Colonic mucosa (tissue), 4 donors: ENCODE data around the gene PFDN1. TPM values are rescaled to one million over a fixed set of nuclear protein-coding genes. Genes with fewer than 3 reads are reported as not detected.

Experiments
- DNase-seq: peaks from one replicate; pipeline ENCODE4 v3.0.0-alpha.2; 2020
- H3K27ac ChIP-seq: fragments of 200-600 bp; one replicate; pipeline ENCODE4 v1.8.0; 2021
- H3K27me3 ChIP-seq: fragments of 200-600 bp; one replicate; pipeline ENCODE4 v1.8.0; 2021
- H3K36me3 ChIP-seq: fragments of 200-600 bp; one replicate; pipeline ENCODE4 v1.8.0; 2021
- H3K4me1 ChIP-seq: fragments of 200-600 bp; one replicate; pipeline ENCODE4 v1.8.0; 2021; ENCODE audit warnings: mild to moderate bottlenecking
- H3K4me3 ChIP-seq: fragments of 200-600 bp; one replicate; pipeline ENCODE4 v1.8.0; 2021
- H3K9ac ChIP-seq, 2 donors: one replicate each; pipeline ENCODE4 v1.7.0; 2013; ENCODE audit warnings: control low read depth in 2 of 2, low read depth in 2 of 2, low read length in 2 of 2
- H3K9me3 ChIP-seq: fragments of 200-600 bp; one replicate; pipeline ENCODE4 v1.8.0; 2021
- intact Hi-C: fragments of 100-400 bp; cut with DNase I; formaldehyde crosslinking; loops from one replicate; pipeline ENCODE4 v1.14.1; 2022
- total RNA-seq, 2 donors: library from RNA; stranded (reverse); fragmentation: NEBNext Ultra II Directional in 1 of 2; extraction: Animal tissue kit (Norgen Biotek cat#: 25700) in 1 of 2; gene quantifications; one replicate each; pipeline ENCODE4 v1.2.1, GENCODE V29; 2021
- TF ChIP-seq, protein P1 (sequence below): fragments of 200-600 bp; IDR thresholded peaks from one replicate; pipeline ENCODE4 v1.8.0; 2022; ENCODE audit warnings: antibody characterized with exemption, mild to moderate bottlenecking
- donor health status: healthy.
- donor health status: DM: no; HTN: no; CAD: no.
- donor health status: DM: no; HTN: no; CAD: no.

PFDN1 gene
- total RNA-seq, 2 donors from 2014 or later: 41.2 to 41.4 TPM

DNA sequence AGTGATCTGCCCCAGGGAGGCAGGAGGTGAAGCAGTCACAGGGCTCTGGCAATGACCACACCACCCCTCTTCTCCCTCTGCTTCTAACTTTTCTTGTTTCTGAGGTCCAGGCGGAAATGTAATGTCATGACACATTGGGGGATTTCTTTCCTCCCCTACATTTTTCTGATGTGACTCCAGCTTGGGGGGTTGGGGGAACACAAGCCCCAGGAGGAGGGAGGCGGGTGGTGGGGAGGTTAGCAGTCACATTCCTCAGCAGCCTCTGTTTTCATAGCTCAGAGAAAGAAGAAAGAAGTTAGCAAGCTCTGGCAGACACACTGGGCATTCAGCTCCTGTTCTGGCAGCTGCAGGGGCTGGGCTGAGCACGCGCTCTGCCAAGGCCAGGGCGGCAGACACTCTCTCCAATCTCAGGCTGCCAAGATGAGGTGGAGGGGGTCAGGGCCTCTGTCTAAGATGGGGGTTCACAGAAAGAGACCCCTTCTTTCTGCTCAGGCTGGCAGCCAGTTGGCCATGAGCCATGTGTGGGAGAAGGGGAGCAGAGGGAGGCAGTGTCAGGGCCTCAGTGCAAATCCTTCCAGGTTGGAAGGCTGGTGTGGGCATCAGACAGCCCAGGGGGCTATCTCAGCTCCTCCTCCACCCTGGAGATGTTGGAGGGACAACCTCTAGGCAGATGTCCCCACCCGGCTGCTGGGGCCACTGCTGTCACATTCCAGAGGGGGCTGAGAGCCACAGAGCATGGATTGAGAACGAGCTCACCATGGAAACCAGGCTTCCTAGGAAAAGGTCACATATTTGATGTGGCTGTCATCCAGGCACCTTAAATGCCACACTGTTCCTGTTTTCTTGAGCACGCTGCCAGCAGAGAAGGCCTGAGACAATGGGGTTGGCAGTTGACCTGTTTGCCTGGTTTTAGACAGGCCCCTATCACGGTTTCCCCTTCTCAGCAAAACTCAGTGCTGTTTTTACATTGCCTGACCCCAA, 20.1 kb upstream of the PFDN1 start:
- H3K36me3 ChIP-seq: no peaks in the 10 kb centered on the region
- DNase-seq: no peak
- no peak overlapping the region for H3K4me3 ChIP-seq
- intact Hi-C loops: no loop called here
- H3K4me1 ChIP-seq: no peaks in the 10 kb centered on the region
- no peak overlapping the region for H3K27ac ChIP-seq
- TF ChIP-seq, protein P1, sequence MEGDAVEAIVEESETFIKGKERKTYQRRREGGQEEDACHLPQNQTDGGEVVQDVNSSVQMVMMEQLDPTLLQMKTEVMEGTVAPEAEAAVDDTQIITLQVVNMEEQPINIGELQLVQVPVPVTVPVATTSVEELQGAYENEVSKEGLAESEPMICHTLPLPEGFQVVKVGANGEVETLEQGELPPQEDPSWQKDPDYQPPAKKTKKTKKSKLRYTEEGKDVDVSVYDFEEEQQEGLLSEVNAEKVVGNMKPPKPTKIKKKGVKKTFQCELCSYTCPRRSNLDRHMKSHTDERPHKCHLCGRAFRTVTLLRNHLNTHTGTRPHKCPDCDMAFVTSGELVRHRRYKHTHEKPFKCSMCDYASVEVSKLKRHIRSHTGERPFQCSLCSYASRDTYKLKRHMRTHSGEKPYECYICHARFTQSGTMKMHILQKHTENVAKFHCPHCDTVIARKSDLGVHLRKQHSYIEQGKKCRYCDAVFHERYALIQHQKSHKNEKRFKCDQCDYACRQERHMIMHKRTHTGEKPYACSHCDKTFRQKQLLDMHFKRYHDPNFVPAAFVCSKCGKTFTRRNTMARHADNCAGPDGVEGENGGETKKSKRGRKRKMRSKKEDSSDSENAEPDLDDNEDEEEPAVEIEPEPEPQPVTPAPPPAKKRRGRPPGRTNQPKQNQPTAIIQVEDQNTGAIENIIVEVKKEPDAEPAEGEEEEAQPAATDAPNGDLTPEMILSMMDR: no peak
- H3K9me3 ChIP-seq: no peaks in the 10 kb centered on the region
- no peak overlapping the region for H3K9ac ChIP-seq
- H3K27me3 ChIP-seq: no peaks in the 10 kb centered on the region

DNA sequence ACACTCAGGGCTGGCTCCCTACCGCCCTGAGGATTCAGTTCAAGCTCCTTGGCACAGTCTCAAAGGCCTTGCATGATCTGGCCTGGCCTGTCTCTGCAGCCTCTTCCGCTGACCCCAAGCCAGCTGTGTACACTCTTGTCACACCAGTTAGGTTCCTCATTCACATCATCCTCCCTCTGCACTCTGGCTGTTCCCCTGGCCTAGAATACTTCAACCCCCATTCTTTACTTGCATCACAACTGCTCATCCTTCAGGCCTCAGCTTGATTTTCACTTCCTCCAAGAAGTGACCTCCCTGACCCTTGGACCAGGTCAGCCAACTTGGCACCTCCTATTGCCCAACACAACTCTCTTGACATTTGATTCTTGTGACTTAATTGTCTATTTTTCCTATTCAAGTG, 18.9 kb upstream of the PFDN1 start:
- intact Hi-C loops: no loop called here
- H3K9ac ChIP-seq: no peak overlapping the region
- no peaks in the 10 kb centered on the region for H3K36me3 ChIP-seq
- no peak for DNase-seq
- TF ChIP-seq, protein P1: no peak
- no peak overlapping the region for H3K4me3 ChIP-seq
- no peak overlapping the region for H3K27ac ChIP-seq
- no peaks in the 10 kb centered on the region for H3K9me3 ChIP-seq
- H3K4me1 ChIP-seq: no peaks in the 10 kb centered on the region
- no peaks in the 10 kb centered on the region for H3K27me3 ChIP-seq

DNA sequence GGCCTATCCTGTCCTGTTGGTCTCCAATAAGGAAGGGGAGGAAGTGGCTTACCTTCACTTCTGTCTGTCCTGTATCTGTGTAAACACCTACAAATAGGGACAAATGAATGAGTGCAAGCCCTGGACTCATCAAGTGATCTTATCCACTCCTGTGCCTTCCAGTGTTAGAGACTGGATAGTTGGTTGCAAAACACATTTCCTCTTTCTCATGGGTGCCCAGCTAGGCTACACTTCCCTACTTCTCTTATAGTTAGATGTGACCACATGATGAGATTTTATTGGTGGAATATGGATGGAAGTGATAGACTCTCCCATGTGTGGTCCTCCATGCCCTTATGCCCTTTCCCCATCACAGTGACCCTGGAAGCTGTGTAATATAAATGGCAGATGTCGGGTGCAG, 16.9 kb upstream of the PFDN1 start:
- no peak overlapping the region for H3K9ac ChIP-seq
- TF ChIP-seq, protein P1: no peak
- no peak overlapping the region for H3K4me3 ChIP-seq
- no peaks in the 10 kb centered on the region for H3K4me1 ChIP-seq
- H3K27ac ChIP-seq: no peak overlapping the region
- no peaks in the 10 kb centered on the region for H3K9me3 ChIP-seq
- no peak for DNase-seq
- H3K36me3 ChIP-seq: no peaks in the 10 kb centered on the region
- intact Hi-C loops: no loop called here
- H3K27me3 ChIP-seq: no peaks in the 10 kb centered on the region

DNA sequence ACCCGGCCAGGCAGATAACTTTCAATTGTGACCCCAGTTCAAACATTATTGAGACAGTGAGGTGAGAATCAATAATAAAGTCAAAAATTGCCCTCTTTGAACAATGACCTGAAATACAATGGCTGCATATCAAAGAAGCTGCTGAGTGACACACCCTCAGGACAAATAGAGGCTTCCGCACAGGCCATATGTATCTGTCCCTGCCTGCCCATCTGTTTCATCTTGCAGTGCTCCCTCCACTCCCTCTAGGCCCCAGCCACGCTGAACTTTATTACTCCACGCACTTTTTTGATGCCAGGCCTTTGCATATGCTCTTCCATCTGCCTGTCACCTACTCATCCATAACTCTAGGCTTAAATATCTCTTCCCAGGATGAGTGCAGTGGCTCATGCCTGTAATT, 15.9 kb upstream of the PFDN1 start:
- DNase-seq: no peak
- intact Hi-C loops: no loop called here

DNA sequence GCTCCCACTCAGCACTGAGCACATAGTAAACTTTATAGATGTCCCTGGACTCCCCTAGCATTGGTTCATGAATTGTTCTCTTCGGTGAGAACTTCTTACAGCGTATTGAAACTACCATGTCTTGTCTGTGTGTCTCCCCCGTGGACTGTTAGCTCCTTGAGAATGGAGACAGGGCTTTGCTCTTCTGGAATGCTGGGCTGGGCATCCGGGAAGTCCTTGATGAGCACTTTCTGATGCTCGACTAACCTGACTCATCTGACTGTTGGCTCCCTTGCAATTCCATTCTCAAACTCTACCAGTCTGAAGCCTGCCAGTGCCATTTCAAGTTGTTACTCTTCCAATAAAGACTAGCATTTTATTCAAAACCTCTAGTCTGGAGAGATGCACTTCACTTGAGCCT, 15.0 kb upstream of the PFDN1 start:
- Histone ChIP-seq H3K27me3 (no peaks in the 10 kb centered on the region), H3K36me3 (no peaks in the 10 kb centered on the region), H3K27ac (no peak overlapping the region), H3K9ac (no peak overlapping the region), H3K4me3 (no peak overlapping the region), H3K9me3 (no peaks in the 10 kb centered on the region), H3K4me1 (no peaks in the 10 kb centered on the region)
- no peak for DNase-seq
- TF ChIP-seq, protein P1: no peak
- intact Hi-C loops: no loop called here

More for the DNA sequence above, 15.9 kb upstream of the PFDN1 start:
- Histone ChIP-seq H3K9me3 (no peaks in the 10 kb centered on the region), H3K9ac (no peak overlapping the region), H3K27ac (no peak overlapping the region), H3K36me3 (no peaks in the 10 kb centered on the region), H3K4me3 (no peak overlapping the region), H3K4me1 (no peaks in the 10 kb centered on the region), H3K27me3 (no peaks in the 10 kb centered on the region)
- TF ChIP-seq, protein P1: no peak
